Stimulated activated CD4-positive, alpha-beta T cell treated with anti-CD3 and anti-CD28 coated beads, TNF-alpha, amount 100 ng/mL, for 24 hours (primary cell): ENCODE results near the gene KLF6.

Experiments used
- DNase-seq, 3 experiments: peaks; one replicate each; pipeline ENCODE4 v3.0.0-alpha.2; 2020; ENCODE audit warnings: low read depth in 3 of 3

Gene KLF6

DNA sequence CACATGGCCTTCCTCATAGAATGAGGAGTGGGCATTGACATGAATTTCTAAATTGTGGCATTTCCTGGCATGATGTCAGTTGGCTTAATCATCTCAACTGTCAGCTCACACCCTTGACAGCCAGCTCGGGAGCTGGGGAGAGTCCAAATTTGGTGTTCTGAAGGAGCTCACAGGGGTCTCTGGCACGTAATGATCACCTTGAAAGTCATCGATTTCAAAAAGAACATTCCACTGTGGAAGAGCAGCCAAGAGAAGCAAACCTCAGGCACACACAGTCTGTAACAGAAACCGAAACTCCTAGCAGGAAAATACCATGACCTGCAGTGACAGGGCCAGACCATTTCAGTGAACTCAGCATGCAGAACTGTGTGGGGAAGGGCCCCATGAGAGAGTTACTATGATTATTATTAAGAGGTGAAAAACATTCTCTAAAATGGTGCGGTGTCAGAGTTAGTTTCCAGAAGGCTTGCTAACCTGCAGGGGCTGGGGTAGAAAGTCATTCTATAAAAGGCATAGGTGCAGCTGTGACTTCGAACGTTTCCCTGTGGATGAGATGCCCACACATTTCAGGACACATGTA, 26.4 kb upstream of the KLF6 start:
- peak in 1 of 3 experiments; percentile 47 for DNase-seq

DNA sequence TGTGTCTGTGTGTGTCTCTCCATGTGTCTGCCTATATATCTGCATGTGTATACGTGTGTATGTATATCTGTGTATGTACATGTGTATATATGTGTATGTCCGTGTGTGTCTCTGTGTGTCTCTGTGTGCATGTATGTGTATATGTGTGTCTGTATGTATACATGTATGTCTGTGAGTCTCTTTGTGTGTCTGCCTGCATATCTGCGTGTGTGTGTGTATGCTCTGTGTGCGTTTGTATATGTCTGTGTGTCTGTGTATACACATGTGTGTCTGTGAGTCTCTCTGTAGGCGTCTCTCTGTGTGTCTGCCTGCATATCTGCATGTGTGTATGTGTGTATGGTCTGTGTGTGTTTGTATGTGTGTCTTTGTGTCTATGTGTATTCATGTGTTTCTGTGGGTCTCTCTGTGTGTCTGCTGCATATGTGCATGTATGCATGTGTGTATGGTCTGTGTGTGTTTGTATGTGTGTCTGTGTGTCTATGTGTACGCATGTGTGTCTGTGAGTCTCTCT, 23.7 kb upstream of the KLF6 start:
- DNase-seq, result no peak

DNA sequence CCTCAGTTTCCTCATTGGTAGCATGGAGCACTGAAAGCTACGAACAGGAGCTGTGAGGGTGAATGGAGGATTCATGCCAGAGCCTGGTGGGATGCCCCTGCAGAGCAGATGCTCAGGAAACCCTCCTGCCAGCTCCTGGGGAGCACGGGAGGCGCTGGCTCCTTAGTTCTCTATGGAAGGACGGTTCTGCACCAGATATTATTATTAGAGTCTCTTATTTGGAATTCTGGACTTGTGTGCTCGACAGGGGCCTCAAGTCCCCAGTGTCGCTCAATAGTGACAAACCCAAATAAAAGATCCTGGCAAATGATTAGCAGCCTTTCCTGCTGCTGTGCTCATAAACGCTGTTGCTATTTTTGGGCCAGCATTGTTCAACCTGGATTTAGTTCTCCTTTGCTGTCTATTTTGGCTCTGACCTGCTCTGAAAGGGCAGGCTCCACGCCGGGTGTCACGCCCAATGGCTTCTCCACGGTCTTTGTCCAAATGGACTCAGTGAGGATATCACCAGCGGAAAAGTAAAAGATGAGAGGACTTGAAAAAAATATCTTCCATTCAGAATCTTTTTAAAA, 23.0 kb upstream of the KLF6 start:
- no peak for DNase-seq

DNA sequence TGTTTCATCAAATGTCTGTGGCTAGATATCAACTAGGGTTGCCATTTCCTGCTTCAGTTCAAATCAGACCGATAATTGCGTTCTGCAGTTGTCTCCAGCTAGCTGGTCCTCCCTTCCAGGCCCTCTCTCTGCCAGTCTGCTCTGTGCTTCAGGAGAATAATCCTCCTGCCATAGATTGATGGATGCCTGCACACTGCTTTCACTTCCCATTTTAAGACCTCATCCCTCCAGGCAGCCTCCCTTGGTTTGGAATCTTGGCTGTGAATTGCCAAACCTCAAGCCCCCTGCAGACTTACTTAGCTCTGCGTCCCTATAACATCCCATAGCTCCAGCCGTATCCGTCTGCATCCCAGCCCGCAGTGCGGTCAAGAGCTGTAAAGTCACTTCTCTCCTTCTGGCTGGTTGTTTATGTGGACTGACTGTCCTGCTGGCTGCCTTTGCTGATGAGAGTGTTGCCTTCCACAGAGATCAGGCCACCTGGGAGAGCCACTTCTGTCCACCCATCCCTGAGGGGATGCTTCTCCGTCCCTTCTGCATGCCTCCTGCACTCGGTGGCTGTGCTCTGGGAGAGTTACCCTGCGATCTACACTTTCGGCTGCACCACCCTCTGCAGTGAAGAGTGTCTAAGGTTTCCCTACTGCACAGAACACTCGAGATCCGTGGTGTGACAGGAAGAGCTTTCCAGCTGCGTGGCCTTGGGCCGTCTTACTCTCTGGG, 22.4 kb upstream of the KLF6 start:
- DNase-seq, result no peak

DNA sequence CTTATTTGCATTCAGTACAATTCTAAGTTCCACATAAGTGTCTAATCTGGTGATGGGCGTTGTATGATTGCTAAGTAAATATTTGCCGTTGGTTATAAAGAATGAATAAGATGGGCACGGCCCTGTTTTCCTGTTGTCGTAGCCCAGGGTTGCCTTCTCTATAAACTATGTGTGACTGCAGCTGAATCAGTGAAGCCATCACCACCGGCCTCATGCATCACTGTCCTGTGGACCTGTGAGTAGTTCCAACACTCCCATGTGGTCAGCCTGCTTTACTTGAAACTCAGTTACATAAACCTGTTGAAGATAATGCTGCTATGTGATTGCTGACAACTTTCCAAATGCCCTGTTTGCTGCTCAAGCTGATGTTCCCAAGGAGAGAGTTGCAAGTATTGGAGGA, 21.6 kb upstream of the KLF6 start:
- DNase-seq, result no peak

DNA sequence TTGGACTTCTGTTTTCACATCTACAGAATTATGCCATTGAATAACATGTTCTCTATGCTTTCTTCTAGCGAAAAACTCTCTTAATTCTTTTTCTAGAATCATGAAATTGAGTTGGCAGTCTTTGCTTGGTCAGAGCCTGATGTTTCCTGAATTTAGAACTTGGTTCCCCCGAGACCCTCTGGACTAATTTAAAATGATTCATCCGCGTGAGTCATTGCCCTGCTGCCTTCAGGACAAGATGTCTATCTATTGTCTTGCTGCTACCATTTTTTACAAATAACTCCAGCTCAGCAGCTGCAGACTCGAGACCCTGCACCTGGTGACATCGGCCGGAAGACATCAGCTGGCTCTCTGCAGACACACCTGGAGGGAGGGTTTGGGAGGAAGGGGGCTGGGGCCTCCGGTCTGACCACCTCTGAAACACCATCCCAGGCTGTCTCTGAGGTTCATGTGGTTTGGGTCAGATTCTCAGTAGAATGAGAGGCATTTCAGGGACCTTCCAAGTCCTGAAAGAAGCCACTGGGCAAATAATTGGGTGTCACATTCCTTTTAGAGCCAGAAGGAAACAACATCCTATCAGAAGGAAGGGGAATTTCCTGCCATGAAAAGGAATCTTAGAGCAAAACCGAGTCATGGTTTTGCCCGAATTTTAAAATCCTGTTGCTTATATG, 20.9 kb upstream of the KLF6 start:
- DNase-seq, result no peak

DNA sequence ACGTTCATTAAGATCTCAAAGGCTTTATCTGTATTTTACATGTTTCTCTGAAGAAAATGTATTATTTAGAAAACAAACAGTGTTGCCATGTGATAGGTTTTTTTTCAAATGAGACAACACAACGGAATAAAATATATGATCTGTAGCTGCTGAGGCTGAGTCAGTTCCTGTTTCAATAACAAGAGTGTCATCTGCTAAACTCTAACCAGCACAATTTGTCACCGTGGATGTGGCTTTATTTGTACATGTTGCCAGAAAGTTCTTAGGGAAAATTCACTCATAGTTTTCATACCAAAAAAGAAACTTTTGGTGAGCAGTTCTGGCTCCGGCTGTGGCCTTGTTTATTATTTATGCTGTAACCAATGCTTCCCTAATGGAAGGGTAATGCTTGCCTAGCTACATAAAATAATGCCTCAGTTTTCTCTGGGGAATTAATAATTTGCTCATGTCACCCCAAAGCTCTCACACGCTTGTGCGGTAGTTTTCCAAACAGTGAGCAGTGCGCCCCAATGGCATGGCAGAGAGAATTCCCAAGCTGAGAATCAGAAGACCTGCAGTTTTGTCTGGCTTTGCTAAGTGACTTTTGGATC, 20.3 kb upstream of the KLF6 start:
- DNase-seq, result peak in 1 of 3 experiments; percentile 58

DNA sequence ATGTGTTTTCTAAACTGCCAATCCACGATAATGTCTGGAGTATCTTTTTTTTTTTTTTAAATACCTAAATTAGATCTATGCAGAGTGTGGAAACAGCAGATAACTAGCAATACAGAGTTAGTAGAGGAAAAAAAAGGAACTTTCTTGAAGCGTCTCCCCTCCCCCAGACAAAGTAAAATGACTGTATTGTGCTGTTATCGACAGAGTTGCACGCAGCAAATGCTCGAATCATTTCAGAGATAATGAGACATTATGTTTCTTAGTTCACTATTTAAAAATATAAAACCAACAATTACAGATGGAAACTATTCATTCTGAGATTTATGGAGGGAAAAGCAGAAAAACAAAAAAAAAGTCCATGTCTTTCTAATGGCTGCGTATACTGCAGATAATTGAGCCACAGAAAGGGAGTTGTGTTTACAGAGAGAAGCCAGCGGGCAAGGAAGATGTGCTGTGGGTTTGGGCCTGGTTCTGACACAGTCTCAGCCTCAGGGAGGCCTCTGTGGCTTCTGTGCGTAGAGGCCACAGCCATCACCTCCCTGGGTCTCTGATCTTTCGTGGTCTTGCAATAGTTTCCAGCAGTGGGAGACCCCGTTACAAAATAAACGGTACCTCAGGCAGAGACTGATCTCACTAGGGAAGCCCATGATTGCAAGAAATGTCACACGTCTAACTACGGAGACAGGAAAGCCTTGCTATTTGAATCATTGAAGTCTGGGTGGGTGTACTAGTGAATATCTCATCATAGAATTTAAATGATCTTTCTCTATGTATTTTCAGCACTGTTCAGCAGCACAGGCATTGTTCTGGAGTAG, 19.1 kb upstream of the KLF6 start:
- peak in 2 of 3 experiments; percentile 59 for DNase-seq

DNA sequence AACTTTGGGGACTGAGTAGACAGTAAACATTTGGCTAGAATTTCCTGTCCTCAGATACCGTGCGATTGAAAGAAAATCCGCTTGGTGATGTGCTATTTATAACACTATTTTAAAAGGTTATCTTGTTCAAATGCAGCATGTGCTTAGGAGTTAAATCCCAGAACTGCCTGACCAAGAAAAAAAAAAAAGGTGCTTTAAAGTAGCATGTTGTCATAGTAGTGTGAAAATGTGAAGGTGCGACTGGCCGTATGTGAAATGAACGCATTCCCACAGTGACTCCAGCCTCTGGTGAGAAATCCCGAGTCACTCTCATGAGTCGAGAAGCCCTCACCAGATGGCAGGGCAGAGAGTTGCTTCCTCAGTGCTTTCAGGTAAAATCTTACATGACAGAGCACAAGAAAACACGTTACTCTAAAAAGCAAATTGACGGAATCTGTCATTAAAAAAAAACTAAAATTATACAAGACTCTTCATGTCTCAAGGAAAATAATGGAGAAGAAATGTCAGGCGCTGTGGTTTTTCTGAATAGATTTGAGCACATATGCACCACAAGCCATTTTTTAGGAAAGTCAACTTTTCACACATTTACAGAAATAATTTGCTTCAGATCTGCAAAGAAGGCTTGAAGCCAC, 18.4 kb upstream of the KLF6 start:
- no peak for DNase-seq

DNA sequence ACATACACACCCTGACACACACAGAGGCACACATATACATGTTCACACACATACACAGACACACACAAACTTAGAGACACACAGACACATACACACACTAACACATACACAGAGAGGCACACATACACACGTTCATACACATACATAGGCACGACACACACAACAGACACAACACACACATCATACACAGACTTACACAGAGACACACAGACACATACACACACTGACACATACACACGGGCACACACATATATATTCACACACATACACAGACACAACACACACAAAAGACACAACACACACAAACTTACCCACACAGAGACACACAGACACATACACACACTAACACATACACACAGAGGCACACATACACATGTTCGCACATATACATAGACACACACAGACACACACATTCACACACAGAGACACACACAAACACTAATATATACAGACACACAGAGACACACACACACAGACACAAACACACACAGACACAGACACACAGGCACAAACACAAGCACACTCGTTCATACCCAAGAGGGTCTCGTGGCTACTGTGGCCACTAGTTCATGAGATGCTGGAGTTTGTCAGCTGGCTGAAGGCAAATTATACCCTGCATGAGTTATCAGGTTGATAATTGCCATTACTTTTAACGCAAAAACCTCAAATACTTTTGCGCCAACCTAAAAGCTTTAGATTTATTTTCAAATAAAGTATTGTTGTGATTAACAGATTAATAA, 17.7 kb upstream of the KLF6 start:
- DNase-seq, result no peak

DNA sequence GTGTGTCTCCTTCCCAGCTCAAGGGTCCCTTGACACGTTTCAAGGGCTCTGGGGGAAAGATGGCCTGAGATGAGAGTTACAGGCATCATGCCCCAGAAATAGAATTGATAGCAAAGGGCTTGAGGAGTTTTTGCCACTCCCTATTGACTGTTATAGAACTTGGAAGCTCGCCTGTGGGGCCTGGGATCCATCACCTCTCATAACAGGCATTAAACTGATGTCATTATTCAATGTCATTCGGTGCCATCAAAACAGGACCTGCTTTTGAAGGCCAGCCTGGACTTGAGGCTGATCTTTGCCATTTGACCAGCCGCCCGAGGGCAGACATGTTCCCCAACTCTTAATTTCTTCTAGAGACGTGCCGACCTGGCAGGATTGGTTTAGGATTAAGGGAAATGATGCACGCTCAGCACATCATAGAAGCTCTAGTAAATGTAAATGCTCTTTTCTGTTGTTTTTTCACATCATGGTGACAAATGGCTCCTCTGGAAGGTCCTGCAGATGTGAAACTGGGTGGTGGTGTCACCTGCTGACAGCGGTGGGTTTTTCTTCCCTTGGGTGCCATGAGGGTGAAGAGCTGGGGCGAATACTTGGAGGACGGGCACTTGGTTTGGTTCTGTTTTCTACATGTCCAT, 16.7 kb upstream of the KLF6 start:
- no peak for DNase-seq

DNA sequence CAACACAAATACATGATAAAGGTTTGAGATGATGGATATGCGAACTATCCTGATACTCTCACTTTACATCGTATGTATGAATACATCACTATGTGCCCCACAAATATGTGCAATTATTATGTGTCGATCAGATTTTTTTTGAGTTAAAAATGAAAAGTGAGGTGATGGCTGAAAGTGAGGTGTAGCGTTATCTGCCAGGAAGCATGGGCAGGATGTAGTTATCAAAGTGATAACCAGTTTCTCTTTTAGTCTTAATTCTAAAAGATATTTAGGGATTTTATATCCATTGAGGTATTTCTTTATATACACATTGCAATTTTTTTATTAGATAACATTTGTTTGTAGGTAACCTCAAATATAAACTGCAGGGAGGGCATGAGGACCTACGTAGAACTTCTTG, 15.6 kb upstream of the KLF6 start:
- no peak for DNase-seq

DNA sequence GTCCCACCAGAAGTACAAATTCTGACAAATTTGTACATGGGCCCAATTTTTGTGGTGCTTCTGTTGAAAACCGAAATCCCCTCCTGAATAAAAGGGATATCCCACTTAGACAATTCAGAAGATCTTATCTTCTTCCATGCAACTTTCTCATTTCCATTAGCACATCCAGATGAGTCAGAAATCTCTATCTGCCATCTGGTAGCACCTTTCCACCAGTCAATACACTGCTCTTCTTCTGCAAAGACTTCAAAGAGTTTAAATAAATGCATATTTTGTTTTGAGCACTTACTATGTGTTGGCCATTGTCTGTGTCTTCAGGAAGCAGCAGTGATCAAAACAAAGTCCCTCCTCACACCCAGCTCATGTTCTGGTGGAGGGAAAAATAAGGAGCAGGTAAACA, 12.7 kb upstream of the KLF6 start:
- DNase-seq, result no peak

DNA sequence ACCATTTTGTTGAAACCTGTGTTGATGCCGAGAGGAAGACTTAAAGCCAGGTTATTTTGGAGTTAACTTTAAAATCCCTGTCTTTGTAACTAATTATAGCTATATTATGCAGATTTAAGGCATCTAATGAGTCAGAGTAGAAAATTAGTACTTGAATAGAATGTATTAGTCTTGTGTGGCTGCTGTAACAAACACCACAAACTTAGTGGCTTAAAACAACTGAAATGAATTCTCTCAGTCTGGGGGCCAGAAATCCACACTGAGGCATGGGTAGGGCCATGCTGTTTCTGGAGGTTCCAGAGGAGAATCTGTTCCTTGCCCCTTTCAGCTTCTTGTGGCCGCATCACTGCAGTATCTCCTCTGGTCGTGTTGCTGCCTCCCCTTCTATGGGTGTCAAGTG, 8.5 kb upstream of the KLF6 start:
- DNase-seq, result no peak

DNA sequence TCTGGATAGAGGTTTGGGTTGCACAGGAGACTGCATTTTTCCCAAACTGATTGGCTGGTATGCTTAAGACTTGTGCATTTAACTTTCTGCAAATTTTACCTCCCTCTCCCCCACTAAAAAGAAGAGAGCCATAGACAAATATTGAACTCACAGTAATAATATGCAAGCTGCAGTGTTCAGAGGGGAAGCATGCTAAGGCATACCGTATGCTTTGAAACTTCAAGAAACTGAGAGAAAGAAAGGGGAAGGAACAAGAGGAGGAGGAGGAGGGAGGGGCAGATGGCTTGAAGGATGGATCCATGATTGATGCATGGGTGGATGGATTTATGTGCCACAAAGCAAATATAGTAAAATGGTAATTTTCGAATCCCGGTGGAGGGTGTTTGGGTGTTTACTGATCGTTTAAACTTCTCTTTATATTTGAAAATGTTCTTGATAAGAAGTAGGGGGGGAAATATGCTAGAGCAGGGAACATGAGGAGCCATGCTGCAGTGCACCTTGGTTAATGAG, 7.8 kb upstream of the KLF6 start:
- no peak for DNase-seq

DNA sequence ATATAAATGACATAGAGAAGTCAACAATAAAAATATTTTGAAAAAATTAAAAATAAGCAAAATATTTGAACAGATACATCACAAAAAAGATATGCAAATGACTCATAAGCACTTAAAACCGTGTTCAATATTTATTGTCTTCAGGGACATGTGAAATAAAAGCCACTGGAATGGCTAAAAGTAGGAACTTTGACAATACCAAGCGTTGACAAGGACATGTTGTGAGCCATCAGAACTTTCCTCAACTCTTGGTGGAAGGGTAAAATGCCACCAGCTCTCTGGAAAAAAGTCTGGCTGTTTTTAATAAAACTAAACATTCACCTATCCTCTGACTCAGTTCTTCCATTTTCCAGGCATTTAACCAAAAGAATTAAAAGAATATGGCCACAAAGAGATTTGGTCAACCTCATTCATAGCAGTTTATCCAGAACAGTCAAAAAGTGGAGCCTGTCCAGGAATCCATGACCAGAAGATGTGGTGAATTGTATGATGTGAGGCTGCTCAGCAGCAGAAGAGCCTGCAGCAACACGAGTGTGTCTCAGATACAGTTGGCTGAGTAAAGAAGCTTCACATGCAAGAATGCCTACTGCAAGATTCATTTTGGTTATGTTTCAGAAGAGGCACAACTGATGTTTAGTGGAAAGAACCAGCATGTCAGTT, 7.1 kb upstream of the KLF6 start:
- no peak for DNase-seq

DNA sequence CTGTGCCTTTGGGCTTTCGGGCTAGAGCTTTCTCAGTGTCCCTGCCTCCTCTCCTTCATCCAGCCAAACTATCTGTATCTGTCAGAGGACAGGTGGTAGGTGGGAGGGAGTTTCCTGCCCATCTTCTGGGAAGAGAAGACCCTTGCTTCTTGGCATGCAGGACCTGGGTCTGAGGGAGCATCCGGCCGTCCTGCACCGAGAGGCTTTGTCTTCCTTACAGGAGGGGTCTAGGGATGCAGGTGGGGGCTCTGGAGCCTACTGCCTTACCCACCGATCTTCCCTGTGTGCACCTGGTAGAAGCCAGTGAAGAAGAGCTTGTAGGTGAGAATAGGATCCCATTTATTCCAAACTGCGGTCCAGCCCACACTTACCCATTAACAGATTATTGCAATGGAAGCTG, 5.8 kb upstream of the KLF6 start:
- no peak for DNase-seq

DNA sequence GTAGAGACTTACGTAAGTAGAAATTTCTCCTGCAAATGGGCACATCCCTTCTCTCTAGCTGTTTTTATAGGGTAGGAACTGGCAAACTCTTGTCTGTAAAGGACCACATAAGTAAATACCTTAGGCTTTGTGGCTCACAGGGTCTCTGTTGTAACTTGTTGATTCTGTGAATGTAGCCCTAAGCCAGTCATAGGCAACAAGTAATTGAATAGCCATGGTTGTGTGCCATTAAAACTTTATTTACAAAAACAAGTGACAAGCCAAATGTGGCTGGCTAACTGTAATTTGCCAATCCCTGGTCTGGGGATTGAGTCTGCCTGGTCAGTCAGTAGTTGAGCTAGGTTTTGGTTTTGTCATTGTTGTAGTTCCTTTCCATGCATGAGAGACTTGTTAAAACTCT, 5.3 kb upstream of the KLF6 start:
- DNase-seq, result no peak

DNA sequence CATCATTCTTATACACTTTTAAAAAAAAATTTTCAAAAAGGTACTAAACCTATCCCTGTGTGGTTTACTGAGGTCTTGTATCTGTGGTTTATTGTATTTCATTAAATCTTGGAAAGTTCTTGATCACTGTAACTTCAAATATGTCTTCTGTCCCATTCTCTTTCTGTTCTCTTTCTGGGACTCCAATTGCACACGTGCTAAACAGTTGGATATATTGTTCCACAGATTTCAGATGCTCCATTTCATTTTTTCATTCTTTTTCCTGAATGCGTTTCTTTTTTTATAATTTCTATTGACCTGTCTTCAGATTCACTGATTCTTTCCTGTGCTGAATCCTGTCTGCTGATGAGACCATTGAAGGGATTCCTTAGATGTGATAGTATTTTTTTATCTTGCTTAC, 4.6 kb upstream of the KLF6 start:
- DNase-seq, result no peak
